A549 (cell line): ENCODE data around the gene MMP25.

ENCODE experiments used
- CBX2 ChIP-seq: fragments of 200-600 bp; sonication (generic); IDR thresholded peaks from 2 replicates; pipeline ENCODE4 v1.6.1; 2016; ENCODE audit warnings: low read depth, mild to moderate bottlenecking, borderline replicate concordance
- CHD2 ChIP-seq: fragments of 150-350 bp; IDR thresholded peaks from 2 replicates; pipeline ENCODE4 v1.6.1; 2014; ENCODE audit warnings: low read length; ENCODE audit not compliant: partially characterized antibody
- CHD4 ChIP-seq: fragments of 200-600 bp; sonication (generic); IDR thresholded peaks from 2 replicates; pipeline ENCODE4 v1.6.1; 2016; ENCODE audit warnings: antibody characterized with exemption, mild to moderate bottlenecking, borderline replicate concordance
- CTCF ChIP-seq: fragments of >200 bp; sonication (Bioruptor Twin); formaldehyde crosslinking; IDR thresholded peaks from 3 replicates; pipeline ENCODE4 v1.5.1; 2016
- HEYL ChIP-seq: fragments of 250-450 bp; sonication (Bioruptor Pico); IDR thresholded peaks from 2 replicates; pipeline ENCODE4 v1.8.0; 2021; ENCODE audit warnings: mild to moderate bottlenecking, moderate library complexity
- KDM5A ChIP-seq: fragments of 200-600 bp; sonication (generic); IDR thresholded peaks from 2 replicates; pipeline ENCODE4 v1.6.1; 2016; ENCODE audit warnings: antibody characterized with exemption, mild to moderate bottlenecking
- MYC ChIP-seq: IDR thresholded peaks from 2 replicates; pipeline ENCODE4 v1.6.1; 2012; ENCODE audit warnings: mild to moderate bottlenecking, inconsistent platforms, low read length, improper control_type of control experiment, borderline replicate concordance
- POLR2A ChIP-seq: IDR thresholded peaks from 2 replicates; pipeline ENCODE4 v1.6.1; 2012; ENCODE audit warnings: mild to moderate bottlenecking, low read length
- RAD21 ChIP-seq, 2 experiments: fragments of >200 bp in 1 of 2; sonication (Bioruptor Twin) in 1 of 2; formaldehyde crosslinking in 1 of 2; IDR thresholded peaks in 1 of 2; conservative IDR thresholded peaks in 1 of 2; 2 replicates in 1 of 2; 3 replicates in 1 of 2; pipeline ENCODE4 v1.6.1; 2012 to 2018; ENCODE audit warnings: inconsistent platforms in 1 of 2
- RCOR1 ChIP-seq: fragments of 150-350 bp; IDR thresholded peaks from 2 replicates; pipeline ENCODE4 v1.6.1; 2014; ENCODE audit warnings: antibody characterized with exemption, low read length, low read depth
- SMC3 ChIP-seq: fragments of >200 bp; sonication (Bioruptor Twin); formaldehyde crosslinking; IDR thresholded peaks from 3 replicates; pipeline ENCODE4 v1.6.1; 2018; ENCODE audit warnings: inconsistent platforms
- TF ChIP-seq, protein P1 (sequence below): IDR thresholded peaks from 2 replicates; pipeline ENCODE4 v1.6.1; 2012

- TF ChIP-seq CTCF = no peak
- TF ChIP-seq, protein P1, sequence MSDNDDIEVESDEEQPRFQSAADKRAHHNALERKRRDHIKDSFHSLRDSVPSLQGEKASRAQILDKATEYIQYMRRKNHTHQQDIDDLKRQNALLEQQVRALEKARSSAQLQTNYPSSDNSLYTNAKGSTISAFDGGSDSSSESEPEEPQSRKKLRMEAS = no peak
- no peak for TF ChIP-seq POLR2A
- TF ChIP-seq SMC3 = no peak
- no peak for TF ChIP-seq CBX2
- TF ChIP-seq MYC = no peak
- no peak for TF ChIP-seq RAD21 (conservative IDR thresholded peaks at IDR 0.05 in 1 of 2, IDR thresholded peaks at IDR 0.05 in 1 of 2)
- TF ChIP-seq KDM5A = no peak
- no peak for TF ChIP-seq CHD4
- TF ChIP-seq RCOR1 = no peak
- TF ChIP-seq CHD2 = no peak
- TF ChIP-seq HEYL (CRISPR knock-in tag) = no peak
These were observed 24.3 kb downstream of the MMP25 start for GRCh38 chr16:3070608-3071111.
